Inferior parietal cortex (tissue), 1 donor: ENCODE measurements around the gene ENTHD1.
"Not testable (repeated sequence)": the region's sequence is repeated elsewhere in the genome, so short reads cannot be mapped to it uniquely, and the experiment has no call there.

Experiments used
- DNase-seq: peaks from one replicate; pipeline ENCODE4 v3.0.0-alpha.2; 2016; ENCODE audit errors: extremely low spot score

ENTHD1 gene

GRCh38 chr22:39734046-39734445 is 159.5 kb downstream of the ENTHD1 start:
- DNase-seq, result not testable (repeated sequence)

- DNase-seq, result no peak
These were observed 160.4 kb downstream of the ENTHD1 start for GRCh38 chr22:39733191-39733590.

GRCh38 chr22:39732625-39733024 is 160.9 kb downstream of the ENTHD1 start:
- no peak for DNase-seq

- DNase-seq, result no peak
These were observed 161.5 kb downstream of the ENTHD1 start for GRCh38 chr22:39731881-39732555.

- DNase-seq, result no peak
These were observed 162.1 kb downstream of the ENTHD1 start for GRCh38 chr22:39731481-39731880.

- no peak for DNase-seq
These were observed 164.2 kb downstream of the ENTHD1 start for GRCh38 chr22:39729141-39729934.

- no peak for DNase-seq
These were observed 165.2 kb downstream of the ENTHD1 start for GRCh38 chr22:39728236-39728860.

GRCh38 chr22:39727541-39727940 is 166.0 kb downstream of the ENTHD1 start:
- DNase-seq, result no peak

GRCh38 chr22:39725351-39726035 is 168.1 kb downstream of the ENTHD1 start:
- DNase-seq, result no peak

- no peak for DNase-seq
These were observed 168.7 kb downstream of the ENTHD1 start for GRCh38 chr22:39724857-39725256.

- no peak for DNase-seq
These were observed 169.2 kb downstream of the ENTHD1 start for GRCh38 chr22:39724390-39724789.

- DNase-seq, result peak; percentile 39
These were observed 169.6 kb downstream of the ENTHD1 start for GRCh38 chr22:39723899-39724351.

GRCh38 chr22:39723463-39723862 is 170.1 kb downstream of the ENTHD1 start:
- no peak for DNase-seq

- DNase-seq, result no peak
These were observed 171.1 kb downstream of the ENTHD1 start for GRCh38 chr22:39722501-39722900.

- DNase-seq, result no peak
These were observed 171.6 kb downstream of the ENTHD1 start for GRCh38 chr22:39722032-39722325.

GRCh38 chr22:39721206-39722031 is 172.1 kb downstream of the ENTHD1 start:
- no peak for DNase-seq

- no peak for DNase-seq
These were observed 173.8 kb downstream of the ENTHD1 start for GRCh38 chr22:39719559-39720450.

GRCh38 chr22:39718921-39719475 is 174.6 kb downstream of the ENTHD1 start:
- DNase-seq, result no peak

- no peak for DNase-seq
These were observed 175.4 kb downstream of the ENTHD1 start for GRCh38 chr22:39718206-39718605.

- DNase-seq, result no peak
These were observed 176.5 kb downstream of the ENTHD1 start for GRCh38 chr22:39717099-39717498.
